ENCODE results near the gene DLGAP1.
A peak's percentile ranks its signal among the peaks of the same experiment; 100 is the strongest.

The DLGAP1 gene

DNA sequence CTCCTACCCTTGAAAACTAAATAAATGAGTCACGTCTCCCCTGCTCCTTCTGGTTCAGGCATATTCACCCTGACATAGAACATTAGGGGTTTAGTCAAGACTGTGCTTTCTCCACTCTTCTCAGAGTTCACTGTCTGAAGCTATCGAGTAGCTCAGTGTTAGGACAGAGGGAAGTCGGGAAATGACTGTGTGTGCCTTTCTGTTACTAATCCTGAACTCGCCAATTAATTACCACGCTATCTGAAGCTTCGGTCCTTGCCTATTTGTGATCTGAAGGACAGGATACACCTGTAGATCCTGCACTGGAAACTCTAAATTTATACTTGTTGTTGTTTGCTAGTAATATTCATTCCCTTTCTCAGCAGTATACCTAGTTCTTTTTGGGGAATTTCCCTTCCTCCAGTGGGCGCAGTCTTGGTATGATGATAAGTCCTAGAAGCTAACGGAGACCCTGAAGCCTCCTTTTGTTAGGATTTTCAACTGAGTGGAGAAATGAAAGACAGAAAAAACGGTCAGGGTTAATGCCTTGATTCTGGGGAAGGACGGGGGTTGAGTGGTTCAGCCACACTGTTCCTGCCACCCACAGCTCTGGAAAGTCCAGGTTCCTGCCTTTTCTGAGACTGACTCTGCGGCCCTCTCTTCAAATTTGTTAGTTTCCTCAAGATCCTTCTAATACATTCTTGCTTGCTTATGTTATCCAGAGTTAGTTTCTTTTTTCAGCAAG lies 218.0 kb downstream of the DLGAP1 start:
- DNase-seq = no peak

- no peak for DNase-seq
These were observed 221.6 kb downstream of the DLGAP1 start for GRCh38 chr18:4233468-4233867.

DNA sequence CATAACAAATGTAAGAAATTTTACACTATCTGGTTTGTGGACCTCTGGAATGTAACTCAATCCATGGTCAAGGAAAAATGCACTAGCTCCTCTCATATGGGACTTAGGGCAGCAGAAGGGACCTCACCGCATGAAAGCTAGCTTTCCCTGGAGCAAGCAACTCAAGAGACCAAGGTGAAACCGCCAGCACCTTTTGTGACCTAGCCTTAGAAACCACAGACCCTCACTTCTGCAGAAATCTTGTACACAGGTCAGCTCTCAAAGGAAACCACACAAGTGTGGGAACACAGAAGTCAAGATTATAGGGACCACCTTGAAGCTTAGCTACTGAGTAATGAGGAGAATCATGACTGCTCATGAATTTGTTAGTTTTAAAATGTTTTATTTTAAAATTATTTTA lies 222.5 kb downstream of the DLGAP1 start:
- DNase-seq = no peak

DNA sequence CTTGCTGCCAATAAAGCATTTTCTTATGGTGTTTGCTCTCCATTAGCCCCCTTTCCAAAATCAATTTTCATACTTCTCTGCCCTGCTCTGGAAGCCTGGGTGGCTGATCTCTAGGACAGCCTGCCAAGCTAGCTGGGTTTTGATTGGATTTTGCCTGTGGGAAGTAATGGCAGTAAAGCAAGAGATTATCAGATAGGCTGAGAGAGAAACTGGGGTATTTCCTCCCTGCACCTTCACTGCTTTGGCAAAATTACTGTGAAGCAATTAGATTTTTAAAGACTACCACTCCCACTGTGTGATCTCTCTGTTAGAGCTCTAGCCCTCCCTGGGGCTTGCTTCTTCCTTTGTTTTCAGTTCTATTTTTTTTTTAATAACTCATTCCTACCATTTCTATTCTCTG lies 223.8 kb downstream of the DLGAP1 start:
- DNase-seq = no peak

DNA sequence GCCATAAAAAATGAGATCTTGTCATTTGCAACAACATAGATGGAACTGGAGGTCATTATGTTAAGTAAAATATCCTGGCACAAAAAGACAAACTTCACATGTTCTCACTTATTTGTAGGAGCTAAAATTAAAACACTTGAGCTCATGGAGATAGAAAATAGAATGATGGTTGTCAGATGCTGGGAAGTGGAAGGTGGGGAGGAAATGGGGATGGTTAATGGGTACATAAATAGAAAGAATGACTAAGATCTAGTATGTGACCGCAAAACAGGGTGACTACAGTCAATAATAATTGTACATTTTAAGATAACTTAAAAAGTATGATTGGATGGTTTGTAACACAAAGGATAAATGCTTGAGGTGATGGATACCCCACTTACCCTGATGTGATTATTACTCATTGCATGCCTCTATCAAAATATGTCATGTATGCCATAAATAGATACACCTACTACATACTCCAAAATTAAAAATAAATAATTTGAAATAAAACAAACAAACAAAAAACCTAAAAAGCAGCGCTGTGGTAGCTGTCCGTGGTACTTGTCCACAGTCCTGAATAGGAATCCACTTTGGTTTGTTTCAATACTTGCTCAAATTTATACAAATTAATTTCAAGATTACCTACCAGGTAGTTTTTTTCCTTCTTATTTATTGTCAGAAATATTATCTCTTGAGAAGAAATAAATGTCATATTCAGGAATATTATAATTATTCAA lies 224.5 kb downstream of the DLGAP1 start:
- DNase-seq = no peak

- no peak for DNase-seq
These were observed 230.9 kb downstream of the DLGAP1 start for GRCh38 chr18:4224031-4224704.

DNA sequence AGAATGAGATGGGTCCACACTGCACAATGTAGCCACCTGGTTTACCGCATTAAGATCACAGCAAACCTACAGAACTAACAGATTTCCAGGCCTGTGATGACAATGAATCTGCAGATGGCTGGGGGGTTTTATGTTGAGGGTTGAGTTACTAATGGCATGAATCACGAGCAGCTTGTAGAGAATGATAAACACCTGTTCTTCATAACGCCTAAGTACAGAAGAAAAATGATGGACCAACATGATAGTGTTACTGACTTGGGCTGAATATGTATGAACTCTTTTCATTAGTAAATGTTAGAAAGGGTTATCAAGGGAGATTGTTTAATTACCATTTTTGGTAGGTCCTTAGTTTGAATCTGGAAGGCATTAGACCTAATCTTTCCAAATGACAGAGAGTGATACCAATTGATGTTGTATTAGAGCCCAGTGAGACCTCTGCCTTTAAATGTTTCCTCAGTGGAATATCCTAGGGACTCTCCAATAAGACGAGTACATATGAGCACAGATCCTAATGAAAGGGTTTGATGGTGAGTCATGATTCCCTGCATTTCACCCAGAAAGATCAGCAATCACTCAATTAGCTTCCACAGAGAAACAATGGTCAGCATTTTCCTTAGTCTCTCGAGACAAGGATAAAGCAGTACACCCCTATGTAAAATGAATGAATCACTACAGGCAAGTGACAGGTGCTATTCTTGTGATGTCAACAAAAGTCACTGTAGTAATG lies 243.8 kb downstream of the DLGAP1 start:
- no peak for DNase-seq

GRCh38 chr18:4208366-4208765 lies 246.7 kb downstream of the DLGAP1 start:
- DNase-seq = no peak

DNA sequence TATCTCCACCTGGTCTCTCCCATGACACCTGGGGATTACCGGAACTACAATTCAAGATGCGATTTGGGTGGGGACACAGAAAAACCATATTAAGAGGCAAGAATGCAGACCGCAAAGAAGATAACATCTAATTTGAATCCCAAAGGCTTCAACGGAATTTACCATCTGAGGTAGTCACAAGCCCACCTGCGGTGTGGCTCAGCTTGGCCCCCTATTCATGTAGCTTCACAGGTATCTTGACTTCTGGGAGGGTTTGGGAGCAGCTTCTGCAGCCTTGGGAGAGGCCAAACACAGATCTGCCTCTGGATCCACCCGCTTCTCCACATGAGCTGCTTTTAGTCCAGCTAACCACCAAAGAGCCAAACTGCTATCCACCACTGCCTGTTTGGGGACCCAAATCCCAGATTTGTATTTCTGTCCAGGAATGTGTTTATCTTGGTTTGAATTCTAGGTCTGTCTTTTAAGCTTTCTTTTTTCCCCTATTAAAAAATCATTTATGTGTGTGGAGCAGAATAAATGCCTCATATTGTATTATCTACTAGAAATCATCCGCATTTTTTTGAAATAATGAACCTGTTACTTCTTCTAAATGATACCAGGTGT lies 247.6 kb downstream of the DLGAP1 start:
- DNase-seq = no peak

GRCh38 chr18:4204438-4204720 lies 250.7 kb downstream of the DLGAP1 start:
- DNase-seq = no peak

DNA sequence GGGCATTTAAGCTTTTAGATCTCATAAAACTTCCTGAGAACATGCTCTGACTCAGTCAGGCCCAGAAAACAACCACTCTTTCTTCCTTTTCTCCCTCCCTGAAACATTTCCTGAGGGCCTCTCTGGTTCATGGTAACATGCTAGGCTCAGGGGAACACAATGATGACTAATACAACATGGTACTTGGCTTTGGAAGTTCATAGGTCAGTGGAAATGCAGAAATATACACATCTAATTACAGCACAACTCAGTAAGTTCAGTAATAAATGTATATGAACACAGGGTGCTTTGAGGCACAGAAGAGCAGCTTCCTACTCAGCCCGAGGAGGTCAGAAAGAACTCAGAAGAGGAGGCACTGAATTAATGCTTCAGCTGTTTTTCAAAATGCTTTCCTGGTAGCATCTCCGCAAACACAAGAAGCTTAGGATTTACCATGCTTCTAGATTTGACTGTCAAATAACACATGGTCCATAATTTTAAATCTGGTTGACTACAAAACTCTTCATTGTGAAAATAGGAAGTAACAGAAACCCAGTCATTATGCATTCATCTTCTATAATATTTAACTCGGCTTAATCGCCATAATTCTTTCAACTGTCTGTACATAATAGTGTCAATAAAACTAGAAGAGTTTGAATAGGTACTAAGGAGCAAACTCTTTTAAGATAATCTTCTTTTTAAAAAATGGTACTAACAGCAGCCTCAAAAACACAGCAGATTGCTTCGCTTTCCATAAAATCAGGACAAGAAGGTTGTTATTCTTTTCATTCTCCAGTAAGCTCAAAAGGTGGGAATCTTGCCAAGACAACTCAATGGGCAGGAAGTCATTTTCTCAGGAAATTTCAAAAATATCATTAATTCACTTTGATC lies 251.3 kb downstream of the DLGAP1 start:
- DNase-seq = no peak

DNA sequence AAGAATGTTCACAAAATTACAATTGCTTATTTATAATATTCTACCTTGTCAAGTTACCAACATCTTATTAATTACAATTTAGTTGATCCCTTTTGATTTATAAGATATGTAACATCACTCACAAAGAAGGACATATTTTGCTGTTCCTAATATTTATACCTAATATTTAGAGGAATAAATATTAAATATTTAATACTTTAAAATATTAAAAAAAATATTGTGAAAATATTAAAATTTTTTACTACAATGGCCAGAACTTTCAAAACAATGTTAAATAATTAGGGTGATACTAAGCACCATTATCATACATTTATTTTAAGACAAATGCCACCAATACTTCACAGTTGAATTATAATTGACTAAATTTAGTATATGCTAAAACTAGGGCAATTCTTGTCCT lies 254.7 kb downstream of the DLGAP1 start:
- no peak for DNase-seq

- no peak for DNase-seq
These were observed 256.2 kb downstream of the DLGAP1 start for GRCh38 chr18:4198956-4199355.

DNA sequence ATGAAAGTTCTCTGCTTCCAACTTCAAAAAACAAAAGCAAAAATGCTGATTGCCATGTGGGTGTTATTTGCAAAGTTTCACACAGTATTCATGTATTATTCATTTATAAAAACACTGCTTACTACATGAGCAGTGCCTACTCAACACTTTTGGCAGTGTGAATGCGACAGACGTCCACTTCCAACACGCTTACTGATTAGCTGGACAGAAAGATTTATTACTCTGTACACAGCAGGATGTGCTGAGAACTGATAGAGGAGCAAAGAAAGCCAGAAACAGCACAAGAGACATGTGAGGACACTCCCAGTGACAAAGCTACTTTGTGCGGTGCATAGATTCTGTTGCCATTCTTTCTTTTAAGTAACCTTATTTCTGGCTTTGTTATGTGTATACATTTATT lies 258.8 kb downstream of the DLGAP1 start:
- no peak for DNase-seq

DNA sequence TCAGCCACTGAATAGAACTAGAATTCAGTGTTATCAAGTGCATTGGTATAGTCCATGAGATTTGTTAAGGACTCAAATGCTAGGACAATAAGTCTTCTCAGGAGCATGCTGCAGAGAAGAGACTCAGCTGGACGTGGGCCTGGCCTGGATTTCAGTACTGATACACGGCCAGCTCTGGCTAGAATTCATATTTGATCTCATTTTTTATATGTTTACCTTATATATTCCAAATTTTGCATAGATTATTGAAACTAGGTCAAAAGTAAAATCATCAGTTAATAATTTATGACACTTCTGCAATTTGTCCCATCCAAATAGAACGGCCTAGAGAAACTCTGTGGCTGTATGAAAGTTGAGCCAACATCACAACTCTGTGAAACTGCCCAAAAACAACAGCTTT lies 262.0 kb downstream of the DLGAP1 start:
- DNase-seq = no peak

DNA sequence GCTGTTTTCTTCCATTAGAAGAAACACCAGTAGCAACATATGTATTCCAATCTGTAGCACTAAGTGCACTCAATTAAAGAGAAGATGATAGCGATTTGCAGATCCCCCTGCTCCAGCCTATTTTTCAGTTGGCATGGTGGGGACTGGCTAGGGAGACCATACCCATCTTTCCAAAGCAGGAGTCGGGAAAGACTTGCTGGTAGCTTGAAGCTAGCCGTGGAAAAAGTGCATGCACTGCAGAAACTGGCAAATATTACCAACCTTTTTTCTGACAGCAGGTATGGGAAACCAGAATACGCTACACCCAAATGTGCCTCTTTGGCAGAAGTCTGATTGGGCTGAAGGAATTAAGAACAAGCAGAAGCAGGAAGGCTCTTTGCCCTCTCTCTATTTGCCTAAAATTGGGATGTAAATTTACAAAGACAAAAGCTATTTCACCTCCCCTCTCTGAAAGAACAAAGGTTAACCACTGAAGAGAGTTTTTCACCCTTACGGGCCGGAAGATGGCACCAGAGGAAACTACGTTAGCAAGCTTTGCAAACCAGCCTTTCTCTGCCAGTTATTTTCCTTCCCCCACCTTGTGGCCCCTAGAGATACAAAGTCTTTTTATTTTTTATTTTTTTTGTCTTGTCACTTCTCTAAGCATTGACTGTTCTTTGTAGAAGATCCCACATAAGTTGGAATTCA lies 273.1 kb downstream of the DLGAP1 start:
- DNase-seq = no peak

DNA sequence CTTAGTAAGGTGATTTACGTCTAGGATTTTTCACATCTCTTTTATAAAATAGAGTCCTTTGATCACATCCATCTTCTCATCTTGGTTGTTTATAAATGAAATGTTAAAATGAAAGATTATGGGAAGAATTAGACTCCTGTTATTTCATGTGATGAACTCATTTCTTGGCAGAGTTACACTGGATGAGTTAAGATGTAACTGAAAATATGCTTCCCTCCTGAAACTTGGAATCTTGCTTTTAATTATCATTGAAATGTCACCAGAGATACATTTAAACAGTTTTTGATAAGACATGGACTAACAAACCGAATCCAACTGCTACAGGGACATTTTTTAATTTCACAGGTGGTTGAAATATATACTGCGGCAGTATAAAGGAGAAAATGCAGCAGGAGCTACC lies 274.0 kb downstream of the DLGAP1 start:
- DNase-seq = no peak

GRCh38 chr18:4172196-4173100 lies 282.7 kb downstream of the DLGAP1 start:
- DNase-seq = no peak

DNA sequence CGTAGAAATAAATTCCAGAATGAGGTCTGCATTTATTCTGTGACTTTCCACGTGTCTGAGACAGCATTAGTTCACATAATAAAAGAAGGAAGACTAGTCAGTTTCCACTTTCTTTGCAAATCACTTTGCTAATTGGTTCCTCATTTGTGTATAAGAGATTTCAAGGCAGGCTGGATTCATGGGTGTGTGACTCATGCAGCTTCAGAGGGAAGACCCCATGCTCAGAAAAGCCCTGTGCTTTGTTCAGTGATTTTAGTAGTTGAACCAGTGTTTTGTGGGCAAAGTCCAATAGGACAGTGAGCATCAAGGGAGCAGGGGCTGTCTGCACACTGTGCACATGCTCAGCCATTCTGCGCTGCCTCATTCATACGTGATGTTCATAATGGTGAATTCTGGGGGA lies 297.8 kb downstream of the DLGAP1 start:
- DNase-seq = no peak

DNA sequence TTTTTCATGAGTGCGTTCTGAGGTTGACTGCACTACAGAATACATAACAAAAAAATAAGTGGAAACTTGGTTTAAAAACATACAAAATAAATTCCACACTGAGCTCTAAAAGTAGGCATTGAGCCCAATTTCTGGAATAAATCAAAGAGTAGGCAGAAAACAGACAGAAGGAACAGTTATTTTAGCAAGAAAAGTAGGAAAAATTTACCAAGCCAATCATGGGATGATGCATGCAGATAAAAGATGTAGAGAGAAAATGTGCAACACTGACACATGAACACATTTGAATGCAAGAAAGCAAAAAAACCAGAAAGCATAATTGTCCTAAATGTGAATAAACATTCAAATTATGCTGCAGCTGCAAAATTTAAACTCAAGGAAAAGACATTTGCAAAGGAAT lies 308.3 kb downstream of the DLGAP1 start:
- no peak for DNase-seq

DNA sequence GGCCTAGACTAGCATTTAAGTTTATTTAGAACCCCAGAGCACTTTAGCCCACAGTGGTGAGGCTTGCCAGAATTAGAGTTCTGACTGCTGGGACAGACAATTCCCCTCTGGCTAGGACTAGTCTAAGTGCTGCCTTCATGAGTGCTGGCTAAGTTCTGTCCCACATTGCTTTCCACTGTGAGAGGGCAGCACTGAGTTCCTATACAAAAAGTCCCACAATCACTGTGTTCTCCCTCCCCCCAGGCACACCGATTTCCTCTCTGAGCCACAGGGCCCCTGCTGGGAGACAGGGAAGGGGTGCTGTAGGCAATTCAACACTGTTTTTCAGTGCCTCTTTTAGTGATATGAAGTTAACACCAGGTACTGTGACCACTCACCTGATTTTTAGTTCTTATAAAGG lies 310.9 kb downstream of the DLGAP1 start:
- DNase-seq = peak; percentile 78

Data from islet precursor cell (in vitro differentiated cells).